GM12891 (cell line): ENCODE results near the gene ABLIM2.

ENCODE experiments used
- DNase-seq: peaks from one replicate; pipeline ENCODE4 v3.0.0; 2011; ENCODE audit warnings: low spot score; ENCODE audit not compliant: insufficient read length
- FAIRE-seq: peaks from 2 replicates; lab custom pipeline; 2011; peaks lifted over from hg19 to GRCh38; lab: Jason Lieb, UNC
- PAX5 ChIP-seq: IDR thresholded peaks from 2 replicates; pipeline ENCODE4 v1.6.1; 2011; ENCODE audit warnings: low read length, moderate library complexity, mild to moderate bottlenecking; ENCODE audit not compliant: insufficient read depth, severe bottlenecking
- POLR2A ChIP-seq: IDR thresholded peaks from 2 replicates; pipeline ENCODE4 v1.6.1; 2011; ENCODE audit warnings: low read depth, low read length, control low read depth
- POLR2AphosphoS5 ChIP-seq: IDR thresholded peaks from 2 replicates; pipeline ENCODE4 v1.6.1; 2011; ENCODE audit warnings: low read depth, low read length, control low read depth
- POU2F2 ChIP-seq: IDR thresholded peaks from 2 replicates; pipeline ENCODE4 v1.6.1; 2011; ENCODE audit warnings: low read depth, mild to moderate bottlenecking, control low read depth, low read length, moderate library complexity
- SPI1 ChIP-seq: IDR thresholded peaks from 2 replicates; pipeline ENCODE4 v1.6.1; 2011; ENCODE audit warnings: low read depth, low read length, control low read depth
- TAF1 ChIP-seq: IDR thresholded peaks from 2 replicates; pipeline ENCODE4 v1.6.1; 2011; ENCODE audit warnings: low read depth, low read length, control low read depth

The ABLIM2 gene

GRCh38 chr4:8035371-8035780 is 123.2 kb downstream of the ABLIM2 start:
- TF ChIP-seq TAF1, result no peak
- TF ChIP-seq POLR2AphosphoS5, result no peak
- TF ChIP-seq POLR2A, result no peak
- no peak for TF ChIP-seq POU2F2
- no peak for TF ChIP-seq PAX5
- no peak for TF ChIP-seq SPI1
- FAIRE-seq, result no peak
- DNase-seq, result no peak

GRCh38 chr4:8033829-8034528 is 124.6 kb downstream of the ABLIM2 start:
- DNase-seq (no peak), FAIRE-seq (no peak)
- TF ChIP-seq POU2F2 (no peak), SPI1 (no peak), POLR2A (no peak), TAF1 (no peak), POLR2AphosphoS5 (no peak)

GRCh38 chr4:8033067-8033755 is 125.4 kb downstream of the ABLIM2 start:
- no peak for DNase-seq
- FAIRE-seq, result no peak
- no peak for TF ChIP-seq POLR2AphosphoS5
- no peak for TF ChIP-seq PAX5
- TF ChIP-seq POU2F2, result no peak
- TF ChIP-seq SPI1, result no peak
- TF ChIP-seq TAF1, result no peak
- TF ChIP-seq POLR2A, result no peak

- no peak for TF ChIP-seq TAF1
- TF ChIP-seq POLR2A, result no peak
- FAIRE-seq, result no peak
- DNase-seq, result no peak
These were observed 126.2 kb downstream of the ABLIM2 start for GRCh38 chr4:8032381-8032780.

GRCh38 chr4:8030121-8030781 is 128.4 kb downstream of the ABLIM2 start:
- FAIRE-seq, result no peak

GRCh38 chr4:8029689-8030088 is 128.9 kb downstream of the ABLIM2 start:
- no peak for TF ChIP-seq TAF1
- TF ChIP-seq POLR2AphosphoS5, result no peak
- TF ChIP-seq POLR2A, result no peak
- no peak for TF ChIP-seq PAX5
- no peak for TF ChIP-seq POU2F2
- no peak for TF ChIP-seq SPI1
- FAIRE-seq (no peak), DNase-seq (no peak)

More at GRCh38 chr4:8030121-8030781, 128.4 kb downstream of the ABLIM2 start:
- TF ChIP-seq POU2F2 (no peak), PAX5 (no peak), POLR2AphosphoS5 (no peak), POLR2A (no peak), TAF1 (no peak), SPI1 (no peak)
- DNase-seq, result no peak

GRCh38 chr4:8028884-8029568 is 129.6 kb downstream of the ABLIM2 start:
- no peak for FAIRE-seq
- DNase-seq, result no peak
- TF ChIP-seq POLR2AphosphoS5, result no peak
- TF ChIP-seq POU2F2, result no peak
- TF ChIP-seq TAF1, result no peak
- TF ChIP-seq POLR2A, result no peak
- no peak for TF ChIP-seq SPI1
- TF ChIP-seq PAX5, result no peak

- FAIRE-seq, result no peak
- TF ChIP-seq PAX5, result no peak
- no peak for TF ChIP-seq POLR2A
- TF ChIP-seq POLR2AphosphoS5, result no peak
- TF ChIP-seq TAF1, result no peak
- no peak for TF ChIP-seq SPI1
- TF ChIP-seq POU2F2, result no peak
- no peak for DNase-seq
These were observed 130.2 kb downstream of the ABLIM2 start for GRCh38 chr4:8028368-8028767.

GRCh38 chr4:8026453-8026852 is 132.2 kb downstream of the ABLIM2 start:
- FAIRE-seq, result no peak

More at GRCh38 chr4:8026453-8026852, 132.2 kb downstream of the ABLIM2 start:
- TF ChIP-seq POLR2AphosphoS5, result no peak
- no peak for DNase-seq
